CD14-positive monocyte (primary cell): ENCODE data around the gene MAP3K3. TPM values are rescaled to one million over a fixed set of nuclear protein-coding genes. Genes with fewer than 3 reads are reported as not detected.

Experiments used
- DNase-seq, 3 donors: peaks; one replicate each; pipeline ENCODE4 v3.0.0-alpha.2; 2011 to 2022
- H2AFZ ChIP-seq: 2 replicates; pipeline ENCODE4 v1.6.0; 2012; ENCODE audit warnings: mild to moderate bottlenecking, low read depth, low read length, inconsistent platforms; ENCODE audit not compliant: insufficient read depth, poor library complexity, severe bottlenecking
- H3K27ac ChIP-seq, 2 donors: 1 replicate in 1 of 2; 2 replicates in 1 of 2; pipeline ENCODE4 v1.5.1; 2012 to 2013; ENCODE audit warnings: low read length in 2 of 2, control low read depth in 1 of 2, inconsistent platforms in 1 of 2, low read depth in 1 of 2, mild to moderate bottlenecking in 1 of 2
- H3K27me3 ChIP-seq, 2 donors: one replicate each; pipeline versions ENCODE4 v1.6.0 to v1.6.1; 2011 to 2013; ENCODE audit warnings: low read length in 2 of 2; ENCODE audit not compliant: control insufficient read depth in 2 of 2, insufficient read depth in 2 of 2
- H3K36me3 ChIP-seq, 2 donors: replicated peaks in 1 of 2; 1 replicate in 1 of 2; 2 replicates in 1 of 2; pipeline versions ENCODE4 v1.5.1 to v1.6.1; 2012 to 2013; ENCODE audit warnings: low read length in 2 of 2, control low read depth in 1 of 2, inconsistent platforms in 1 of 2, mild to moderate bottlenecking in 1 of 2; ENCODE audit not compliant: insufficient read depth in 2 of 2, control insufficient read depth in 1 of 2
- H3K4me1 ChIP-seq, 2 donors: 1 replicate in 1 of 2; 2 replicates in 1 of 2; pipeline versions ENCODE4 v1.5.1 to v1.6.1; 2012 to 2013; ENCODE audit warnings: low read length in 2 of 2, control low read depth in 1 of 2, inconsistent platforms in 1 of 2, mild to moderate bottlenecking in 1 of 2, moderate library complexity in 1 of 2; ENCODE audit not compliant: insufficient read depth in 2 of 2, control insufficient read depth in 1 of 2
- H3K4me2 ChIP-seq: replicated peaks from 2 replicates; pipeline ENCODE3; 2012; ENCODE audit warnings: low read length, moderate library complexity, mild to moderate bottlenecking; ENCODE audit not compliant: poor library complexity, severe bottlenecking; ENCODE audit errors: extremely low read depth
- H3K4me3 ChIP-seq, 3 experiments: fragments of 200-600 bp in 1 of 3; sonication (generic) in 1 of 3; replicated peaks in 1 of 3; 1 replicate in 2 of 3; 2 replicates in 1 of 3; pipeline ENCODE4 v1.5.1; 2011 to 2013; ENCODE audit warnings: low read length in 3 of 3, mild to moderate bottlenecking in 3 of 3, control low read depth in 2 of 3, low read depth in 2 of 3, inconsistent platforms in 1 of 3, moderate library complexity in 1 of 3
- H3K79me2 ChIP-seq: 2 replicates; pipeline ENCODE4 v1.6.0; 2012; ENCODE audit warnings: mild to moderate bottlenecking, control low read depth, inconsistent platforms, low read length, moderate library complexity; ENCODE audit not compliant: insufficient read depth
- H3K9ac ChIP-seq: 2 replicates; pipeline ENCODE4 v1.6.0; 2017; ENCODE audit warnings: low read length, mild to moderate bottlenecking; ENCODE audit not compliant: insufficient read depth, poor library complexity, severe bottlenecking
- H3K9me3 ChIP-seq, 2 donors: replicated peaks in 1 of 2; 1 replicate in 1 of 2; 2 replicates in 1 of 2; pipeline versions ENCODE4 v1.5.1 to v1.6.1; 2012 to 2013; ENCODE audit warnings: low read length in 2 of 2, control low read depth in 1 of 2; ENCODE audit not compliant: control insufficient read depth in 1 of 2, insufficient read depth in 1 of 2
- H4K20me1 ChIP-seq: 2 replicates; pipeline ENCODE4 v1.6.0; 2012; ENCODE audit warnings: mild to moderate bottlenecking, low read length, control low read depth, moderate library complexity; ENCODE audit not compliant: insufficient read depth
- H3K27ac Mint-ChIP-seq, 7 donors: one replicate each; pipeline ENCODE4 v1.8.0; 2020; ENCODE audit warnings: mild to moderate bottlenecking in 7 of 7, mixed read lengths in 7 of 7, moderate library complexity in 6 of 7, inconsistent platforms in 2 of 7
- H3K27me3 Mint-ChIP-seq, 3 donors: one replicate each; pipeline ENCODE4 v1.8.0; 2021 to 2022; ENCODE audit warnings: low read depth in 3 of 3, mild to moderate bottlenecking in 3 of 3, mixed read lengths in 3 of 3, moderate library complexity in 3 of 3, inconsistent platforms in 1 of 3
- H3K36me3 Mint-ChIP-seq, 2 donors: one replicate each; pipeline ENCODE4 v1.8.0; 2020; ENCODE audit warnings: mixed read lengths in 2 of 2, inconsistent platforms in 1 of 2, mild to moderate bottlenecking in 1 of 2
- H3K4me1 Mint-ChIP-seq: one replicate; pipeline ENCODE4 v1.8.0; 2020; ENCODE audit warnings: mild to moderate bottlenecking, mixed read lengths
- H3K4me3 Mint-ChIP-seq, 2 donors: one replicate each; pipeline ENCODE4 v1.8.0; 2020; ENCODE audit warnings: mild to moderate bottlenecking in 2 of 2, mixed read lengths in 2 of 2, moderate library complexity in 1 of 2
- H3K9me3 Mint-ChIP-seq, 7 donors: one replicate each; pipeline ENCODE4 v1.8.0; 2020 to 2022; ENCODE audit warnings: mixed read lengths in 7 of 7, mild to moderate bottlenecking in 6 of 7, moderate library complexity in 6 of 7, inconsistent platforms in 2 of 7
- CTCF ChIP-seq: fragments of 200-600 bp; IDR thresholded peaks from one replicate; pipeline ENCODE4 v1.8.0; 2022; ENCODE audit warnings: antibody characterized with exemption, mild to moderate bottlenecking
- WGBS: methylation state at CpG from one replicate; pipeline ENCODE4 v1.1.5; 2013; ENCODE audit warnings: missing lambda C conversion rate; ENCODE audit not compliant: insufficient coverage; 5-methylcytosine and 5-hydroxymethylcytosine counted together
- intact Hi-C, 2 donors: fragments of 100-400 bp; cut with micrococcal nuclease; formaldehyde crosslinking; loops; one replicate each; pipeline versions ENCODE4 v1.15.0 to v1.15.1; 2023
- polyA plus RNA-seq, 3 donors: library from polyadenylated mRNA; depleted of rRNA in 1 of 3; unstranded in 2 of 3; stranded (reverse) in 1 of 3; fragments of 300-500 nt in 2 of 3; fragments of >200 nt in 1 of 3; fragmentation: Illumina TruSeq in 2 of 3; gene quantifications; 1 replicate in 2 of 3; 2 replicates in 1 of 3; pipeline ENCODE4 v1.2.3, GENCODE V29; 2012 to 2021

The MAP3K3 gene
- polyA plus RNA-seq, 3 donors: 52.2 to 219 (median 63.6) TPM

- no peak overlapping the region for H3K9ac ChIP-seq
- H3K4me1 ChIP-seq: peaks cover 21 to 28% of the 10 kb centered on the region in 2 donors
- WGBS: 81% methylated on average over 3 of the region's 3 CpGs
- H3K27me3 Mint-ChIP-seq: peaks cover 0 to 1% (median 0%) of the 10 kb centered on the region in 3 donors
- H3K27ac Mint-ChIP-seq: peak overlapping the region in 4 of 7 donors; percentile 60 to 89 (median 79)
- peaks cover 76 to 97% of the 10 kb centered on the region in 2 donors for H3K36me3 Mint-ChIP-seq
- H3K9me3 Mint-ChIP-seq: no peaks in the 10 kb centered on the region
- intact Hi-C loops: no loop called here
- peaks cover 43% of the 10 kb centered on the region for H3K79me2 ChIP-seq
- peaks cover 29% of the 10 kb centered on the region for H3K4me1 Mint-ChIP-seq
- no peak overlapping the region for H3K4me3 ChIP-seq
- H3K4me3 Mint-ChIP-seq: no peak overlapping the region
- H4K20me1 ChIP-seq: peaks cover 59% of the 10 kb centered on the region
- H3K9me3 ChIP-seq: no peaks in the 10 kb centered on the region
- DNase-seq: no peak
- H2AFZ ChIP-seq: no peak overlapping the region
- TF ChIP-seq CTCF: no peak
- H3K4me2 ChIP-seq: no peak overlapping the region
- peaks cover 68 to 96% of the 10 kb centered on the region in 2 donors for H3K36me3 ChIP-seq
- peak overlapping the region in 1 of 2 donors; percentile 9 for H3K27ac ChIP-seq
- H3K27me3 ChIP-seq: no peaks in the 10 kb centered on the region
These were observed 37.6 kb downstream of the MAP3K3 start for GRCh38 chr17:63659850-63660249.

GRCh38 chr17:63665527-63666214 is 43.5 kb downstream of the MAP3K3 start:
- H3K27me3 ChIP-seq: no peaks in the 10 kb centered on the region
- H4K20me1 ChIP-seq: peaks cover 53% of the 10 kb centered on the region
- intact Hi-C loops: loop anchor here (5.0 kb wide), 1 partner anchor 43 kb away; the partner anchor contains the start of gene MAP3K3 (in 2 of the 2)
- peak overlapping the region; percentile 75 to 83 for H3K27ac ChIP-seq
- no peaks in the 10 kb centered on the region for H3K9me3 ChIP-seq
- H3K4me1 ChIP-seq: peaks cover 34 to 39% of the 10 kb centered on the region in 2 donors
- peak overlapping the region; percentile 15 for H3K9ac ChIP-seq
- H3K27ac Mint-ChIP-seq: peak overlapping the region; percentile 88 to 98 (median 97)
- no peak overlapping the region for H2AFZ ChIP-seq
- peak overlapping the region; percentile 64 for H3K4me2 ChIP-seq
- 0% methylated on average over 3 of the region's 5 CpGs for WGBS
- peaks cover 37% of the 10 kb centered on the region for H3K4me1 Mint-ChIP-seq
- peaks cover 73 to 89% of the 10 kb centered on the region in 2 donors for H3K36me3 Mint-ChIP-seq
- H3K27me3 Mint-ChIP-seq: no peaks in the 10 kb centered on the region
- H3K4me3 Mint-ChIP-seq: peak overlapping the region; percentile 38 to 86
- peak; percentile 74 to 82 (median 75) for DNase-seq
- peaks cover 67% of the 10 kb centered on the region for H3K79me2 ChIP-seq
- H3K36me3 ChIP-seq: peaks cover 63 to 86% of the 10 kb centered on the region in 2 donors
- no peaks in the 10 kb centered on the region for H3K9me3 Mint-ChIP-seq
- no peak for TF ChIP-seq CTCF
- peak overlapping the region in 1 of 3 experiments; percentile 53 for H3K4me3 ChIP-seq
